Dendritic cell treated with granulocyte-macrophage colony-stimulating factor and Interleukin-4, amounts not matched to agents 40 ng/mL and 50 ng/mL, for 4 days (primary cell): Measurements from ENCODE around the gene GNAI2.

Experiments
- H3K27ac Mint-ChIP-seq: one replicate; pipeline ENCODE4 v1.8.0; 2022; ENCODE audit warnings: mild to moderate bottlenecking, mixed read lengths
- H3K27me3 Mint-ChIP-seq: one replicate; pipeline ENCODE4 v1.8.0; 2022; ENCODE audit warnings: mild to moderate bottlenecking, mixed read lengths
- H3K36me3 Mint-ChIP-seq: one replicate; pipeline ENCODE4 v1.8.0; 2022; ENCODE audit warnings: low read depth, mixed read lengths
- H3K4me1 Mint-ChIP-seq: one replicate; pipeline ENCODE4 v1.8.0; 2022; ENCODE audit warnings: low read depth, mixed read lengths
- H3K4me3 Mint-ChIP-seq: one replicate; pipeline ENCODE4 v1.8.0; 2022; ENCODE audit warnings: mild to moderate bottlenecking, moderate library complexity, mixed read lengths
- H3K9me3 Mint-ChIP-seq: one replicate; pipeline ENCODE4 v1.8.0; 2022; ENCODE audit warnings: mixed read lengths
- intact Hi-C: fragments of 100-400 bp; cut with micrococcal nuclease; formaldehyde crosslinking; loops from one replicate; pipeline ENCODE4 v1.15.0; 2022

Gene GNAI2

GRCh38 chr3:50286322-50287227 is 50.6 kb downstream of the GNAI2 start:
- H3K4me1 Mint-ChIP-seq: peaks cover 12% of the 10 kb centered on the region
- no peak overlapping the region for H3K4me3 Mint-ChIP-seq
- H3K36me3 Mint-ChIP-seq: peaks cover 45% of the 10 kb centered on the region
- intact Hi-C loops: no loop called here
- no peak overlapping the region for H3K27ac Mint-ChIP-seq
- peaks cover 1% of the 10 kb centered on the region for H3K27me3 Mint-ChIP-seq
- no peaks in the 10 kb centered on the region for H3K9me3 Mint-ChIP-seq

- H3K27me3 Mint-ChIP-seq: no peaks in the 10 kb centered on the region
- no peaks in the 10 kb centered on the region for H3K9me3 Mint-ChIP-seq
- H3K27ac Mint-ChIP-seq: no peak overlapping the region
- peaks cover 45% of the 10 kb centered on the region for H3K36me3 Mint-ChIP-seq
- H3K4me1 Mint-ChIP-seq: peaks cover 13% of the 10 kb centered on the region
- H3K4me3 Mint-ChIP-seq: no peak overlapping the region
- intact Hi-C loops: no loop called here
Measured at GRCh38 chr3:50287262-50287661, 51.3 kb downstream of the GNAI2 start.

- intact Hi-C loops: no loop called here
- no peak overlapping the region for H3K27ac Mint-ChIP-seq
- peaks cover 45% of the 10 kb centered on the region for H3K36me3 Mint-ChIP-seq
- no peaks in the 10 kb centered on the region for H3K9me3 Mint-ChIP-seq
- H3K4me1 Mint-ChIP-seq: peaks cover 23% of the 10 kb centered on the region
- no peak overlapping the region for H3K4me3 Mint-ChIP-seq
- no peaks in the 10 kb centered on the region for H3K27me3 Mint-ChIP-seq
Measured at GRCh38 chr3:50288387-50289007, 52.5 kb downstream of the GNAI2 start.

GRCh38 chr3:50289130-50289529 is 53.1 kb downstream of the GNAI2 start:
- H3K4me3 Mint-ChIP-seq: no peak overlapping the region
- H3K27ac Mint-ChIP-seq: no peak overlapping the region
- intact Hi-C loops: no loop called here
- H3K4me1 Mint-ChIP-seq: peaks cover 23% of the 10 kb centered on the region
- H3K36me3 Mint-ChIP-seq: peaks cover 45% of the 10 kb centered on the region
- H3K9me3 Mint-ChIP-seq: no peaks in the 10 kb centered on the region
- H3K27me3 Mint-ChIP-seq: no peaks in the 10 kb centered on the region

GRCh38 chr3:50290161-50290641 is 54.2 kb downstream of the GNAI2 start:
- H3K36me3 Mint-ChIP-seq: peaks cover 45% of the 10 kb centered on the region
- intact Hi-C loops: no loop called here
- H3K27ac Mint-ChIP-seq: no peak overlapping the region
- no peaks in the 10 kb centered on the region for H3K27me3 Mint-ChIP-seq
- no peaks in the 10 kb centered on the region for H3K9me3 Mint-ChIP-seq
- peaks cover 23% of the 10 kb centered on the region for H3K4me1 Mint-ChIP-seq
- no peak overlapping the region for H3K4me3 Mint-ChIP-seq

- intact Hi-C loops: loop anchor here (1.0 kb wide), 1 partner anchor 45 kb away; no protein-coding TSS in a partner anchor
- H3K27me3 Mint-ChIP-seq: no peaks in the 10 kb centered on the region
- H3K4me3 Mint-ChIP-seq: peak within 1 kb of the TSS; percentile 76
- no peaks in the 10 kb centered on the region for H3K9me3 Mint-ChIP-seq
- H3K36me3 Mint-ChIP-seq: peaks cover 44% of the 10 kb centered on the region
- H3K4me1 Mint-ChIP-seq: peaks cover 18% of the 10 kb centered on the region
- peak within 1 kb of the TSS; percentile 80 for H3K27ac Mint-ChIP-seq
Measured at GRCh38 chr3:50292159-50293078, 56.4 kb downstream of the GNAI2 start, which contains the start of gene IFRD2. Gene IFRD2 (minus strand): TSS chr3:50292429. CDS start chr3:50292274, 155 bp downstream.

GRCh38 chr3:50293079-50293801 is 57.2 kb downstream of the GNAI2 start:
- Mint-ChIP-seq H3K36me3 (peaks cover 37% of the 10 kb centered on the region), H3K4me1 (peaks cover 26% of the 10 kb centered on the region), H3K27me3 (no peaks in the 10 kb centered on the region), H3K9me3 (no peaks in the 10 kb centered on the region), H3K27ac (peak overlapping the region; percentile 80), H3K4me3 (no peak overlapping the region)
- intact Hi-C loops: no loop called here

- Mint-ChIP-seq H3K36me3 (peaks cover 33% of the 10 kb centered on the region), H3K4me1 (peaks cover 28% of the 10 kb centered on the region), H3K4me3 (no peak overlapping the region), H3K9me3 (no peaks in the 10 kb centered on the region), H3K27me3 (no peaks in the 10 kb centered on the region), H3K27ac (peak overlapping the region; percentile 22)
- intact Hi-C loops: no loop called here
Measured at GRCh38 chr3:50294089-50294488, 58.1 kb downstream of the GNAI2 start.

- peaks cover 28% of the 10 kb centered on the region for H3K4me1 Mint-ChIP-seq
- H3K36me3 Mint-ChIP-seq: peaks cover 29% of the 10 kb centered on the region
- H3K27ac Mint-ChIP-seq: peak overlapping the region; percentile 22
- no peaks in the 10 kb centered on the region for H3K9me3 Mint-ChIP-seq
- no peaks in the 10 kb centered on the region for H3K27me3 Mint-ChIP-seq
- intact Hi-C loops: no loop called here
- no peak overlapping the region for H3K4me3 Mint-ChIP-seq
Measured at GRCh38 chr3:50294492-50295403, 58.7 kb downstream of the GNAI2 start.

- peaks cover 19% of the 10 kb centered on the region for H3K36me3 Mint-ChIP-seq
- intact Hi-C loops: no loop called here
- no peaks in the 10 kb centered on the region for H3K27me3 Mint-ChIP-seq
- H3K4me1 Mint-ChIP-seq: peaks cover 38% of the 10 kb centered on the region
- no peaks in the 10 kb centered on the region for H3K9me3 Mint-ChIP-seq
- H3K4me3 Mint-ChIP-seq: no peak overlapping the region
- no peak overlapping the region for H3K27ac Mint-ChIP-seq
Measured at GRCh38 chr3:50295553-50296431, 59.8 kb downstream of the GNAI2 start.

GRCh38 chr3:50296721-50297383 is 60.8 kb downstream of the GNAI2 start:
- H3K9me3 Mint-ChIP-seq: no peaks in the 10 kb centered on the region
- no peak overlapping the region for H3K4me3 Mint-ChIP-seq
- intact Hi-C loops: no loop called here
- no peak overlapping the region for H3K27ac Mint-ChIP-seq
- H3K27me3 Mint-ChIP-seq: no peaks in the 10 kb centered on the region
- H3K4me1 Mint-ChIP-seq: peaks cover 35% of the 10 kb centered on the region
- H3K36me3 Mint-ChIP-seq: peaks cover 19% of the 10 kb centered on the region
